Testis (tissue), 5 donors: ENCODE measurements around the gene LAD1. TPM values are rescaled to one million over a fixed set of nuclear protein-coding genes. Genes with fewer than 3 reads are reported as not detected.

Source experiments
- DNase-seq: peaks from one replicate; pipeline ENCODE4 v3.0.0-alpha.2; 2019
- H3K27ac ChIP-seq, 2 donors: fragments of 200-600 bp; sonication (generic); one replicate each; pipeline ENCODE4 v1.5.1; 2019
- H3K27me3 ChIP-seq: fragments of 200-600 bp; sonication (generic); one replicate; pipeline ENCODE4 v1.5.1; 2019
- H3K36me3 ChIP-seq: fragments of 200-600 bp; sonication (generic); one replicate; pipeline ENCODE4 v1.5.1; 2017; ENCODE audit warnings: low read depth; ENCODE audit errors: missing control alignments
- H3K4me1 ChIP-seq: fragments of 200-600 bp; sonication (generic); one replicate; pipeline ENCODE4 v1.5.1; 2019
- H3K4me3 ChIP-seq, 2 donors: fragments of 200-600 bp; sonication (generic); one replicate each; pipeline ENCODE4 v1.5.1; 2017 to 2019
- H3K9me3 ChIP-seq: fragments of 200-600 bp; sonication (generic); one replicate; pipeline ENCODE4 v1.5.1; 2017
- POLR2A ChIP-seq: fragments of 450-650 bp; IDR thresholded peaks from one replicate; pipeline ENCODE4 v1.6.1; 2017; ENCODE audit warnings: antibody characterized with exemption, mild to moderate bottlenecking, moderate library complexity
- WGBS, 2 donors: methylation state at CpG; one replicate each; pipeline ENCODE4 v1.1.5; 2018; 5-methylcytosine and 5-hydroxymethylcytosine counted together
- intact Hi-C: fragments of 100-400 bp; cut with DNase I; formaldehyde crosslinking; loops from one replicate; pipeline ENCODE4 v1.15.1; 2023; ENCODE audit warnings: low total_unique reads
- long read RNA-seq, 2 donors: transcript quantifications; one replicate each; lab custom pipeline, GENCODE V29; 2026
- polyA plus RNA-seq: library from polyadenylated mRNA; stranded (reverse); fragments of 350-450 nt; fragmentation: Illumina TruSeq; extraction: RNeasy Lipid Tissue Mini Kit (QIAGEN cat#74804); gene quantifications from one replicate; pipeline ENCODE4 v1.2.3, GENCODE V29; 2014; ENCODE audit warnings: low read depth, low replicate concordance; ENCODE audit not compliant: insufficient read depth
- total RNA-seq, 2 donors: library from RNA; depleted of rRNA; stranded (reverse); fragments of >200 nt; gene quantifications; one replicate each; pipeline ENCODE4 v1.2.3, GENCODE V29; 2016
- TF ChIP-seq, protein P1 (sequence below), 3 experiments: fragments of 450-650 bp in 2 of 3; fragments of 200-600 bp in 1 of 3; sonication (generic) in 1 of 3; IDR thresholded peaks; one replicate each; pipeline ENCODE4 v1.5.1; 2016 to 2019; ENCODE audit warnings: antibody characterized with exemption in 3 of 3, mild to moderate bottlenecking in 2 of 3, moderate library complexity in 1 of 3

LAD1 gene, protein sequence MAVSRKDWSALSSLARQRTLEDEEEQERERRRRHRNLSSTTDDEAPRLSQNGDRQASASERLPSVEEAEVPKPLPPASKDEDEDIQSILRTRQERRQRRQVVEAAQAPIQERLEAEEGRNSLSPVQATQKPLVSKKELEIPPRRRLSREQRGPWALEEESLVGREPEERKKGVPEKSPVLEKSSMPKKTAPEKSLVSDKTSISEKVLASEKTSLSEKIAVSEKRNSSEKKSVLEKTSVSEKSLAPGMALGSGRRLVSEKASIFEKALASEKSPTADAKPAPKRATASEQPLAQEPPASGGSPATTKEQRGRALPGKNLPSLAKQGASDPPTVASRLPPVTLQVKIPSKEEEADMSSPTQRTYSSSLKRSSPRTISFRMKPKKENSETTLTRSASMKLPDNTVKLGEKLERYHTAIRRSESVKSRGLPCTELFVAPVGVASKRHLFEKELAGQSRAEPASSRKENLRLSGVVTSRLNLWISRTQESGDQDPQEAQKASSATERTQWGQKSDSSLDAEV
- total RNA-seq (under 1 TPM; 0.37 to 0.71 TPM), polyA plus RNA-seq (1.2 TPM)
- long read RNA-seq, donor 1 = 0 reads
- long read RNA-seq, donor 2 = 0 reads

DNA sequence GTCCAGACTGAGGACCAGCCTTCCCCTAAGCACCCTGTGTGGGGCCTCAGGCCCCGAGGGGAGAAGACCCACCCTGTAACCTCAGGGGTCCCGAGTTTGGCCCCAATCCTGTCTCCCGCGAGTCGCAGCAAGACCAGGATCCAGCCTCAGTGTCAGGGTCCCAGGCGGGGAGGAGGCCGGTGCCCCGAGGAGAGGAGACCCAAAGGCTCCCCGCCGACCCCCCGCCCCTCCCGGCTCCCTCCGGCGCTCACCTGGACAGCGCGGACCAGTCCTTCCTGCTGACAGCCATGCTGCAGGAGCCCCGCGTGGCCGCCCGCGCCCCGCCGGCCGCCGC is at the start of gene LAD1:
LAD1 (minus strand) TSS at position 307 of the 334 bp plus-strand sequence; CDS start at position 289, 18 bp downstream.
- WGBS, 2 donors = 13% methylated on average over 24 of the region's 25 CpGs; no CpG with 5 or more reads in 1 of the 2 donors
- Histone ChIP-seq H3K4me3 (peak within 1 kb of the TSS; percentile 34 to 40), H3K27me3 (no peaks in the 10 kb centered on the region), H3K27ac (no peak within 1 kb of the TSS), H3K4me1 (no peaks in the 10 kb centered on the region), H3K9me3 (no peaks in the 10 kb centered on the region), H3K36me3 (no peaks in the 10 kb centered on the region)
- intact Hi-C loops = no loop called here
- DNase-seq = no peak
- no peak for TF ChIP-seq POLR2A
- TF ChIP-seq, protein P1, sequence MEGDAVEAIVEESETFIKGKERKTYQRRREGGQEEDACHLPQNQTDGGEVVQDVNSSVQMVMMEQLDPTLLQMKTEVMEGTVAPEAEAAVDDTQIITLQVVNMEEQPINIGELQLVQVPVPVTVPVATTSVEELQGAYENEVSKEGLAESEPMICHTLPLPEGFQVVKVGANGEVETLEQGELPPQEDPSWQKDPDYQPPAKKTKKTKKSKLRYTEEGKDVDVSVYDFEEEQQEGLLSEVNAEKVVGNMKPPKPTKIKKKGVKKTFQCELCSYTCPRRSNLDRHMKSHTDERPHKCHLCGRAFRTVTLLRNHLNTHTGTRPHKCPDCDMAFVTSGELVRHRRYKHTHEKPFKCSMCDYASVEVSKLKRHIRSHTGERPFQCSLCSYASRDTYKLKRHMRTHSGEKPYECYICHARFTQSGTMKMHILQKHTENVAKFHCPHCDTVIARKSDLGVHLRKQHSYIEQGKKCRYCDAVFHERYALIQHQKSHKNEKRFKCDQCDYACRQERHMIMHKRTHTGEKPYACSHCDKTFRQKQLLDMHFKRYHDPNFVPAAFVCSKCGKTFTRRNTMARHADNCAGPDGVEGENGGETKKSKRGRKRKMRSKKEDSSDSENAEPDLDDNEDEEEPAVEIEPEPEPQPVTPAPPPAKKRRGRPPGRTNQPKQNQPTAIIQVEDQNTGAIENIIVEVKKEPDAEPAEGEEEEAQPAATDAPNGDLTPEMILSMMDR (IDR thresholded peaks at IDR 0.05) = no peak

DNA sequence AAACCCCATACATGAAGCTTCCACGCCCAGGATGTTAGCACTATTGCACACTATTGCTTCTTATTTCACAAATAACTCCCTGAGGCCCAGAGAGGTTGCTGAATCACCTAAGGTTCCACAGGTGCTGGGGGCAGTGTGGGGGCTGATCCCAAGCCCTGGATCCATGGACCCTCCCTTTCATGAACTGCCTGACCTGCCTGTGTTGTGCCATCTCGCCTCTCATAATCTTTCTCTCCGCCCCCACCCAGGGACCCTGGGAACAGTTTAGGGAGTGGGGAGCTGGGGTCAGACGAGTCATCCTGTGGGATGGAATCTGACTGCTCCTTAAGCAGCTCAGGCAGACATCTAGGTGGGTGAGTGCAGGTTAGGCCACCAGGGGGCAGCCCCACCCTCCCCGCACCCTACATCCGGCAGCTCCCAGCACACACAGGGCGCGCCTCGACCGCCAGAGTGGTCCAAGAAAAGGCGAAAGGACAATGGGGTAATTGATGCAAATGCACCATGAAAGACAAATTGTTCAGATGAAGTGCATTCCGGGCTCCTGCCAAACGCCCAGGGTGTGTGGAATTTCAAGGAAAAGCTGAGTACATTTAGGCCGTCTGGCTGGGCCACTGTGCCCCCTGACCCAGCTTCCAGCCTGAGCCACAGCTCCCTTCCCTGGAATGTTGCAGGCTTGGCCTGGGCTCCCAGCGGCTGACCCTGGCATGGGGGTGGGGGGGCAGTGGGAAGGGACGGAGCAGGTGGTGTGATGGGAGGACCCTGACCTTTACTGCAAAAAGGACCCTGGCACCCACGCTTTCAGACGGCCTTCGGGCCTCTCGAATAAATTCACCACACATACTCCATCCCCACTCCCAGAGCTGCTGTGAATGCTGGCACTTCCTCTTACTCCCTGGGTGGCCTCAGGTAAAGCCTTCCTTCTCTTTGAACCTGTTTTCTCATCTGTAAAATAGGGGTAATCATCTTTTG is 49.1 kb upstream of the LAD1 start:
- Histone ChIP-seq H3K27ac (peak overlapping the region in 1 of 2 donors; percentile 25), H3K4me3 (no peak overlapping the region), H3K36me3 (no peaks in the 10 kb centered on the region), H3K27me3 (no peaks in the 10 kb centered on the region), H3K4me1 (peaks cover 21% of the 10 kb centered on the region), H3K9me3 (no peaks in the 10 kb centered on the region)
- peak; percentile 77 for DNase-seq
- TF ChIP-seq, protein P1 (IDR thresholded peaks at IDR 0.05) = peak; percentile 66 to 78 (median 67)
- no peak for TF ChIP-seq POLR2A
- intact Hi-C loops = no loop called here
- 26 to 38% methylated on average over 13 to 20 of the region's 20 CpGs for WGBS, 2 donors

DNA sequence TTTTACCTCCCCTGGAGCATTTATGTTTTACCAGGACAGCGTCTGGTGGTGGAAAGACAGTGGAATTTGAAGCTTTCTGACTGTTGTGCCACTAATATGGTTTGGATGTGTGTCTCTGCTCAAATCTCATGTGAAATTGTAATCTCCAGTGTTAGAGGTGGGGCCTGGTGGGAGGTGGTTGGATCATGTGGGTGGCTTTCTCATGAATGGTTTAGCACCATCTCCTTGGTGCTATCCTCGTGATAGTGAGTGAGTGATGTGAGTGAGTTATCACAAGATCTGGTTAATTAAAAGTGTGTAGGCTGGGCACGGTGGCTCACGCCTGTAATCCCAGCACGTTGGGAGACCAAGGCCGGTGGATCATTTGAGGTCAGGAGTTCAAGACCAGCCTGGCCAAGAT is 46.2 kb upstream of the LAD1 start:
- intact Hi-C loops = no loop called here
- Histone ChIP-seq H3K4me3 (no peak overlapping the region), H3K4me1 (peaks cover 14% of the 10 kb centered on the region), H3K36me3 (no peaks in the 10 kb centered on the region), H3K27ac (no peak overlapping the region), H3K9me3 (no peaks in the 10 kb centered on the region), H3K27me3 (no peaks in the 10 kb centered on the region)
- WGBS, 2 donors = 92 to 93% methylated on average over 6 of the region's 6 CpGs
- no peak for DNase-seq
- no peak for TF ChIP-seq POLR2A
- TF ChIP-seq, protein P1 (IDR thresholded peaks at IDR 0.05) = no peak

DNA sequence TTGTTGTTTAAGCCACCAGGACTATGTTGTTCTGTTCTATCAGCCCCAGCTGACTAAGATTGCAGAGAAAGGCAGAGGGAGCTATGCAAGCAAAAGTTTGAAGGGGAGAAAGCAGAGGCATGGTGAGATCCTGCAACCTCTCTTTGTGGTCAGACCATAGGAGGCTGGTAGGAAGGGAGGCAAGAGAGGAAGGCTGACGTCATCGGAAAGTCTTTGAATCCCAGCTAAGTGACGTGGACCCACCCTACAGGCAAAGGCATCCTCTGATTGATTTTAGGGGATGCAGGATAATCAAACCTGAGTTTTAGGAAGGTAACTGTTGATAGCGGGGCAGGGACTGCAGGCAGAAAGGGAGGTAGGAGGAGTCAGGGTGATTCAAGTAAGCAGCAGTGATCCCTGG is 45.7 kb upstream of the LAD1 start:
- intact Hi-C loops = no loop called here

More for the DNA sequence above, 45.7 kb upstream of the LAD1 start:
- 90 to 95% methylated on average over 4 of the region's 4 CpGs for WGBS, 2 donors
- H3K27ac ChIP-seq = no peak overlapping the region
- no peak for TF ChIP-seq POLR2A
- TF ChIP-seq, protein P1 (IDR thresholded peaks at IDR 0.05) = no peak
- peaks cover 14% of the 10 kb centered on the region for H3K4me1 ChIP-seq
- no peak for DNase-seq
- H3K4me3 ChIP-seq = no peak overlapping the region
- no peaks in the 10 kb centered on the region for H3K36me3 ChIP-seq
- no peaks in the 10 kb centered on the region for H3K9me3 ChIP-seq
- H3K27me3 ChIP-seq = no peaks in the 10 kb centered on the region
